RWPE1 (cell line): Measurements from ENCODE around the gene SLC2A4.

Experiments used
- CTCF ChIA-PET: fragments of 350-600 bp; sonication (Branson Sonifier 250); formaldehyde crosslinking; extraction: SDS; loops from one replicate; lab custom pipeline; 2021; lab: Yijun Ruan, JAX
- POLR2A ChIA-PET: fragments of 400-600 bp; formaldehyde crosslinking; extraction: SDS; loops from one replicate; lab custom pipeline; 2020; ENCODE audit warnings: antibody characterized with exemption; ENCODE audit not compliant: low non-redundant PET; lab: Yijun Ruan, JAX
- DNase-seq: peaks from one replicate; pipeline ENCODE4 v3.0.0; 2012; ENCODE audit warnings: low spot score
- H3K27ac ChIP-seq: fragments of 450-650 bp; 2 replicates; pipeline ENCODE4 v1.5.1; 2017
- TF ChIP-seq, protein P1 (sequence below): fragments of 450-650 bp; conservative IDR thresholded peaks from 2 replicates; pipeline ENCODE4 v1.5.1; 2017; ENCODE audit warnings: low read depth, mild to moderate bottlenecking

The SLC2A4 gene

DNA sequence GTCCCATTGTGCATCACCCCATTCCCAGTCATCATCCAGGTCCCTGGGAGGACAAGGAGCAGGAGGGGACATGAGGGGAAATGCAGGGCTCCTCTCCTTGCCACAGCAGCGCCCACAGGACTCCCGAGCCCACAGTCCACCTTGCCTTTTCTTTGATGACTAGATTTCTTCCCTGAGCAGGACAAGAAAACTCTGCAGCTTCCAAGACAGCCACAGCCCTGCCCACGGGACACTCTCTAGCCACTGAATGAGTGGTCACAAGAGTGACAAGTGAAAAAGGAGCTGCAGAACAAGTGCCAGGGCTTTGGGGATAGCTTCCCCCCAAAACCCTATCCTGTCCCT, 42.9 kb downstream of the SLC2A4 start:
- TF ChIP-seq, protein P1, sequence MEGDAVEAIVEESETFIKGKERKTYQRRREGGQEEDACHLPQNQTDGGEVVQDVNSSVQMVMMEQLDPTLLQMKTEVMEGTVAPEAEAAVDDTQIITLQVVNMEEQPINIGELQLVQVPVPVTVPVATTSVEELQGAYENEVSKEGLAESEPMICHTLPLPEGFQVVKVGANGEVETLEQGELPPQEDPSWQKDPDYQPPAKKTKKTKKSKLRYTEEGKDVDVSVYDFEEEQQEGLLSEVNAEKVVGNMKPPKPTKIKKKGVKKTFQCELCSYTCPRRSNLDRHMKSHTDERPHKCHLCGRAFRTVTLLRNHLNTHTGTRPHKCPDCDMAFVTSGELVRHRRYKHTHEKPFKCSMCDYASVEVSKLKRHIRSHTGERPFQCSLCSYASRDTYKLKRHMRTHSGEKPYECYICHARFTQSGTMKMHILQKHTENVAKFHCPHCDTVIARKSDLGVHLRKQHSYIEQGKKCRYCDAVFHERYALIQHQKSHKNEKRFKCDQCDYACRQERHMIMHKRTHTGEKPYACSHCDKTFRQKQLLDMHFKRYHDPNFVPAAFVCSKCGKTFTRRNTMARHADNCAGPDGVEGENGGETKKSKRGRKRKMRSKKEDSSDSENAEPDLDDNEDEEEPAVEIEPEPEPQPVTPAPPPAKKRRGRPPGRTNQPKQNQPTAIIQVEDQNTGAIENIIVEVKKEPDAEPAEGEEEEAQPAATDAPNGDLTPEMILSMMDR = peak; percentile 51; the same call in 1 of the 2 replicates
- DNase-seq = no peak
- peak overlapping the region; percentile 33 for H3K27ac ChIP-seq
- CTCF ChIA-PET = interaction anchor here (1.0 kb wide), 2 partner anchors 22 to 28 kb away, joined by 3 to 5 read pairs; no protein-coding TSS in a partner anchor
- POLR2A ChIA-PET = interaction anchor here (0.6 kb wide), 1 partner anchor 79 kb away, joined by 3 read pairs; no protein-coding TSS in a partner anchor

DNA sequence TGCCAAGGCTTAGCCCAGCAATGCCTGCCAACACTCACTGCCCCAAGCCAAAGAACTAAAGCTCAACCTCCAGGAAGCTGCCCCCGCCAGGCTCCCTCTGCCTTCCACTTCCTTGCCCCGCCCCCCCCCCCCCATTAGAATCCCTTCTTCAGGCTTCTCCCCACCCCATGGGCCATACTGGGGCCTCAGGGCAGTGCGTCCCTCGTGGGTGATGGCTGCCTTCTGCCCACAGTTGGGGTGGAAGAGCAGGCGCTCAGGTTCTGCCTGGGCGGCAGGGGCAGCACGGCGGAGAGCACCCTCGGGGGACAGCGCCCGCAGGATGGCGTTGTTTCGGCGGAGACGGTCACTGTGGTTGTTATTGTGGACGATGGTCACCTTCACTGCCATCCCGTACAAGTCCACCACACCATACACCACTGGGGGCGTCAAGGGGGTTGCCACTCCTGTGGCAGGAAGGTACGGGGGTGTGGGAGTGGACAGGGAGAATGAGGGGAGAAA, 43.6 kb downstream of the SLC2A4 start:
- no peak for DNase-seq
- ChIA-PET POLR2A (interaction anchor here (0.6 kb wide), 1 partner anchor 78 kb away, joined by 3 read pairs; no protein-coding TSS in a partner anchor), CTCF (interaction anchor here (0.6 to 1.0 kb wide), 3 partner anchors 21 to 236 kb away, joined by 3 to 5 read pairs (median 3); no protein-coding TSS in a partner anchor)
- TF ChIP-seq, protein P1 = no peak
- peak overlapping the region; percentile 33 for H3K27ac ChIP-seq

DNA sequence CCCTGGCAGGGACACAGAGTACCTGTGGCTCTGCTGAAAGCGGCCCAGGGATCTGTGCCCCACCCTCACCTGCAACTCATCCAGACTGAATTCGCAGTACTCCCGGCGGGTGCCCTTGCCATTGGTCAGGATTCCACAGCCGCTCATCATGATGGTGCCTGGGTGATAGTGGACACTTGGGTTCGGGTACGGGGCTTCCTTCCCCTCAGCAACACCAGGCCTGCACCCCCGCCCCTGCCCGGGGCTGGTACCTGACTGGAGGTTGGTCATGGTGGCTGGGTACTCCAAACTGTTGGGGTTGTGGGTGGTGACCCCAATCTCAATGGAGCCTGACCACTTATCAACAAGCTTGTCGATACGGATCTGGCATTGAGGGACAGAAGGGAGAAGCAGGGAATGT, 44.7 kb downstream of the SLC2A4 start:
- TF ChIP-seq, protein P1 = no peak
- ChIA-PET POLR2A (no interaction called here), CTCF (interaction anchor here (0.5 to 0.8 kb wide), 2 partner anchors 16 to 45 kb away, joined by 3 to 4 read pairs; partner anchors contain the start of gene SLC2A4)
- peak overlapping the region; percentile 25; the same call in 1 of the 2 replicates for H3K27ac ChIP-seq
- DNase-seq = no peak

DNA sequence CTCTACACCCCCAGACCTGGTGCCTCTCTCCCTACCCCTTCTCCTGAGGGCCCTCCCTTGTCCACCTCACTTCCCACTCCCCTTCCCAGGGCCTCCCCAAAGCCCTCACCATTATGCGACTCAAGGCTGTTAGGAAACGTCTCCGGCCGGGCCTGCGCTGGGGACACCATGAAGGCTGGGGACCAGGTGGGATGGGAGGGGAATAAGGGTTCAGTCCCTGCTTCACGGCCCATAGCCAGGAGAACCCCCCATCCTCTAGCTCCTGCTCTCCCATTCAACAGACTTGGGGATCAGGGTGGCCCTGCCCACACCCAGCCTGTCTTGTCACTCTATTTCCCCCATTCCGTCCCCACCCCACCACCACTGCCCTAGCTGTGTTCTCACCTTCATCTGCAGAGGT, 45.5 kb downstream of the SLC2A4 start:
- POLR2A ChIA-PET = interaction anchor here (0.6 kb wide), 1 partner anchor 24 kb away, joined by 7 read pairs; no protein-coding TSS in a partner anchor
- TF ChIP-seq, protein P1 = no peak
- no peak for DNase-seq
- H3K27ac ChIP-seq = peak overlapping the region; percentile 25
- CTCF ChIA-PET = no interaction called here

DNA sequence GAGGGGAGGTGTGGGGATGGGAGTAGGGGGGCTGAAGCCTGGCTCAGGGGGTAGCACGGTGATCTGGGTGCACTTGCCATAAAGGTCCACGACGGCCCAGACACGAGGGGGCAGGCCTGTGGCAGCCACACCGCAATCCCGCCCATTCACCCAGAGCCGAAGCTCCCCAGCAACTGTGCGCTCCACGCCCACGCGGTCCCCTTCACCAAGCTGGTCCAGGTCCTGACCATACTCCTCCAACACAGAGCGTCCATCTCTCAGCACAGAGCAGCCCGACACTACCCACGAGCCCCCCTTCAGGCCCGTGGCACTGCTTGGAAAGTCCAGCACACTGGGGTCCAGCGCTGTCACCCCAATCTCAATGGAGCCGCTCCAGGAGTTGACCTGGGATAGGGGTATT, 46.0 kb downstream of the SLC2A4 start:
- TF ChIP-seq, protein P1 = no peak
- no peak for DNase-seq
- CTCF ChIA-PET = no interaction called here
- POLR2A ChIA-PET = interaction anchor here (0.6 kb wide), 1 partner anchor 23 kb away, joined by 7 read pairs; no protein-coding TSS in a partner anchor
- peak overlapping the region; percentile 25 for H3K27ac ChIP-seq

DNA sequence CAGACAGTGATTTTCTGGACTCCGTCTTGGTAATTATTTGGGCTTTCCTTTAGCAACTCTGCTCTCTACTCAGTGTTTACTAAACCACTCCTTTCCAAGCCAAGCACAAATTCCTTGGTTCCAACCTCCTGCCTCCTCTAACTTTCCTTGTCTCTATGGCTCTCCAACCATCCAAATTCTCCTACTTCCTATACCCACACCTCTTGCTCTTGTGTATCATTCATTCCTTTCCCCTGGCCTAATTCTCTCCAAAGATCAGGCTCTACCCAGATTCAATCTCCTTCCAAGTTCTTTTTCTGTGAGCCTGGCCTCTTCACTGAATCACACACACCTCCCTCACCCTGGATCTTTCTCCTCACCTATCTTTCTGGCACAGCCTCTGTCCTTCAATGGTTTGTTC, 46.5 kb downstream of the SLC2A4 start:
- ChIA-PET CTCF (no interaction called here), POLR2A (no interaction called here)
- no peak for DNase-seq
- TF ChIP-seq, protein P1 = no peak
- H3K27ac ChIP-seq = peak overlapping the region; percentile 93
